Globus pallidus (tissue), 1 donor: ENCODE measurements around the gene TSPAN10.
A peak's percentile ranks its signal among the peaks of the same experiment; 100 is the strongest.
"Not testable (repeated sequence)": the region's sequence is repeated elsewhere in the genome, so short reads cannot be mapped to it uniquely, and the experiment has no call there.

Source experiments
- DNase-seq: peaks from one replicate; pipeline ENCODE4 v3.0.0-alpha.2; 2015; ENCODE audit warnings: low spot score

Gene TSPAN10

GRCh38 chr17:81662002-81662401, 25.0 kb downstream of the TSPAN10 start:
- DNase-seq = no peak

- no peak for DNase-seq
Measured at GRCh38 chr17:81664051-81664470, 27.1 kb downstream of the TSPAN10 start.

- no peak for DNase-seq
Measured at GRCh38 chr17:81665205-81666091, 28.5 kb downstream of the TSPAN10 start.

GRCh38 chr17:81666092-81666341, 29.0 kb downstream of the TSPAN10 start:
- no peak for DNase-seq

GRCh38 chr17:81666342-81667191, 29.6 kb downstream of the TSPAN10 start, which contains the start of the genes CCDC137 and OXLD1:
CCDC137 (plus strand) TSS chr17:81666737; CDS start chr17:81666767, 30 bp downstream.
OXLD1 (minus strand) TSS chr17:81666605; CDS start chr17:81666577, 28 bp downstream.
- DNase-seq = peak; percentile 92

GRCh38 chr17:81667754-81668153, 30.8 kb downstream of the TSPAN10 start:
- DNase-seq = no peak

- no peak for DNase-seq
Measured at GRCh38 chr17:81672504-81672903, 35.5 kb downstream of the TSPAN10 start.

- DNase-seq = no peak
Measured at GRCh38 chr17:81672954-81673353, 36.0 kb downstream of the TSPAN10 start.

GRCh38 chr17:81673561-81674258, 36.7 kb downstream of the TSPAN10 start:
- DNase-seq = no peak

- not testable (repeated sequence) for DNase-seq
Measured at GRCh38 chr17:81675515-81676221, 38.7 kb downstream of the TSPAN10 start.

GRCh38 chr17:81676906-81677305, 39.9 kb downstream of the TSPAN10 start:
- DNase-seq = no peak

- no peak for DNase-seq
Measured at GRCh38 chr17:81680150-81680549, 43.2 kb downstream of the TSPAN10 start.

GRCh38 chr17:81681672-81682071, 44.7 kb downstream of the TSPAN10 start:
- DNase-seq = no peak

- DNase-seq = no peak
Measured at GRCh38 chr17:81682565-81683207, 45.7 kb downstream of the TSPAN10 start.

GRCh38 chr17:81683208-81683583, 46.2 kb downstream of the TSPAN10 start:
- no peak for DNase-seq

- peak; percentile 96 for DNase-seq
Measured at GRCh38 chr17:81683584-81684441, 46.8 kb downstream of the TSPAN10 start, which contains the start of the genes ARL16 and HGS. ARL16 (minus strand) TSS chr17:81683797; CDS start chr17:81683753, 44 bp downstream. HGS (plus strand) TSS chr17:81684011; CDS start chr17:81684067, 56 bp downstream.

- no peak for DNase-seq
Measured at GRCh38 chr17:81684442-81684911, 47.5 kb downstream of the TSPAN10 start.

GRCh38 chr17:81685108-81685507, 48.1 kb downstream of the TSPAN10 start:
- DNase-seq = no peak

- DNase-seq = no peak
Measured at GRCh38 chr17:81686614-81687013, 49.6 kb downstream of the TSPAN10 start.
